Measurements from ENCODE around the gene CSTPP1.

Gene CSTPP1

GRCh38 chr11:47034091-47034490 lies 97.5 kb downstream of the CSTPP1 start:
- TF ChIP-seq, protein P1, sequence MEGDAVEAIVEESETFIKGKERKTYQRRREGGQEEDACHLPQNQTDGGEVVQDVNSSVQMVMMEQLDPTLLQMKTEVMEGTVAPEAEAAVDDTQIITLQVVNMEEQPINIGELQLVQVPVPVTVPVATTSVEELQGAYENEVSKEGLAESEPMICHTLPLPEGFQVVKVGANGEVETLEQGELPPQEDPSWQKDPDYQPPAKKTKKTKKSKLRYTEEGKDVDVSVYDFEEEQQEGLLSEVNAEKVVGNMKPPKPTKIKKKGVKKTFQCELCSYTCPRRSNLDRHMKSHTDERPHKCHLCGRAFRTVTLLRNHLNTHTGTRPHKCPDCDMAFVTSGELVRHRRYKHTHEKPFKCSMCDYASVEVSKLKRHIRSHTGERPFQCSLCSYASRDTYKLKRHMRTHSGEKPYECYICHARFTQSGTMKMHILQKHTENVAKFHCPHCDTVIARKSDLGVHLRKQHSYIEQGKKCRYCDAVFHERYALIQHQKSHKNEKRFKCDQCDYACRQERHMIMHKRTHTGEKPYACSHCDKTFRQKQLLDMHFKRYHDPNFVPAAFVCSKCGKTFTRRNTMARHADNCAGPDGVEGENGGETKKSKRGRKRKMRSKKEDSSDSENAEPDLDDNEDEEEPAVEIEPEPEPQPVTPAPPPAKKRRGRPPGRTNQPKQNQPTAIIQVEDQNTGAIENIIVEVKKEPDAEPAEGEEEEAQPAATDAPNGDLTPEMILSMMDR (IDR thresholded peaks at IDR 0.05; ENCODE audit: poor library complexity, severe bottlenecking) = no peak
- no peaks in the 10 kb centered on the region for H3K9me3 ChIP-seq (ENCODE audit: severe bottlenecking)
- ATAC-seq (ENCODE audit: low read depth) = no peak
- DNase-seq (ENCODE audit: low spot score) = no peak
- H3K4me3 ChIP-seq (ENCODE audit: severe bottlenecking) = no peak overlapping the region
- H3K4me1 ChIP-seq (ENCODE audit: insufficient read depth, poor library complexity, severe bottlenecking) = no peaks in the 10 kb centered on the region
- H3K27ac ChIP-seq (ENCODE audit: poor library complexity, severe bottlenecking) = no peak overlapping the region
- no peaks in the 10 kb centered on the region for H3K27me3 ChIP-seq (ENCODE audit: insufficient read depth, poor library complexity, severe bottlenecking)
- H3K36me3 ChIP-seq (ENCODE audit: low read depth) = no peaks in the 10 kb centered on the region

GRCh38 chr11:47035108-47035507 lies 98.5 kb downstream of the CSTPP1 start:
- H3K27ac ChIP-seq (ENCODE audit: poor library complexity, severe bottlenecking) = no peak overlapping the region
- ATAC-seq (ENCODE audit: low read depth) (no peak), DNase-seq (ENCODE audit: low spot score) (no peak)
- H3K4me1 ChIP-seq (ENCODE audit: insufficient read depth, poor library complexity, severe bottlenecking) = no peaks in the 10 kb centered on the region
- TF ChIP-seq, protein P1 (IDR thresholded peaks at IDR 0.05; ENCODE audit: poor library complexity, severe bottlenecking) = no peak
- no peaks in the 10 kb centered on the region for H3K36me3 ChIP-seq (ENCODE audit: low read depth)
- H3K9me3 ChIP-seq (ENCODE audit: severe bottlenecking) = no peaks in the 10 kb centered on the region
- no peaks in the 10 kb centered on the region for H3K27me3 ChIP-seq (ENCODE audit: insufficient read depth, poor library complexity, severe bottlenecking)
- H3K4me3 ChIP-seq (ENCODE audit: severe bottlenecking) = no peak overlapping the region

GRCh38 chr11:47044119-47044518 lies 107.6 kb downstream of the CSTPP1 start:
- Histone ChIP-seq H3K27ac (ENCODE audit: poor library complexity, severe bottlenecking) (no peak overlapping the region), H3K4me3 (ENCODE audit: severe bottlenecking) (no peak overlapping the region), H3K36me3 (ENCODE audit: low read depth) (no peaks in the 10 kb centered on the region), H3K4me1 (ENCODE audit: insufficient read depth, poor library complexity, severe bottlenecking) (no peaks in the 10 kb centered on the region), H3K9me3 (ENCODE audit: severe bottlenecking) (no peaks in the 10 kb centered on the region), H3K27me3 (ENCODE audit: insufficient read depth, poor library complexity, severe bottlenecking) (no peaks in the 10 kb centered on the region)
- TF ChIP-seq, protein P1 (IDR thresholded peaks at IDR 0.05; ENCODE audit: poor library complexity, severe bottlenecking) = no peak
- no peak for DNase-seq (ENCODE audit: low spot score)
- no peak for ATAC-seq (ENCODE audit: low read depth)

DNA sequence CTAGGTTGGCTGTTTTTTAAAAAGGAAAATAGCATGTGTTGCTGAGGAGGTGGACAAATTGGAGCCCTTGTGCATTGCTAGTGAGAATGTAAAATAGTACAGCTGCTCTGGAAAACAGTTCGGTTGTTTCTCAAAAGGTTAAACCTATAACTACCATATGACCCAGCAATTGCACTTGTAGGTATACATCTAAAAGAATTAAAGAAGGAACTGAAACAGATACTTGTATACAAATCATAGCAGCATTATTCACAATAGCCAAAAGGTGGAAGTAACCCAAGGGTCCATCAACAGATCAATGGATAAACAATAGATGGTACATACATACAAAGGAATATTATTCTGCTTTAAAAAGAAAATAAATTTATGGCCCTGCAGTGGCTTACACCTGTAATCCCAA lies 111.4 kb downstream of the CSTPP1 start:
- no peak for ATAC-seq (ENCODE audit: low read depth)
- no peak for DNase-seq (ENCODE audit: low spot score)

DNA sequence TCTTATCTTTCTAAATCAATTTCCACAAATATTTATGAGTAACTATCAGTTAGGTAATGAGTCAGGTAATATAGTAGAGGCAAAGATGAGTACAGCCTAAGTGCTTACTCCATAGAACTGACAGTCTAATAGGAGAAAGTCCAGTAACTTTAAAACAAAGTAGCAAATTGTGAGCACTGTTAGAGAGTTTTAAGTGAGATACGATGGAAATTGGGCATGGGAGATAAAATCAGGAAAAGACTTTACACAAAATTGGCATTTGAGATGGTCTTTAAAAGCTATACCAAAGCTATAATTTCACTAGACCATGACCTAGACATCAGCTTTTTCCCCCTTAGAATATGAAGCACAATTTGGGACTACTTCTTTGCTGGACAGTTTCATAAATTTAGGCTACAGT lies 113.7 kb downstream of the CSTPP1 start:
- no peak overlapping the region for H3K4me3 ChIP-seq (ENCODE audit: severe bottlenecking)
- H3K4me1 ChIP-seq (ENCODE audit: insufficient read depth, poor library complexity, severe bottlenecking) = no peaks in the 10 kb centered on the region
- H3K27ac ChIP-seq (ENCODE audit: poor library complexity, severe bottlenecking) = no peak overlapping the region
- DNase-seq (ENCODE audit: low spot score) (no peak), ATAC-seq (ENCODE audit: low read depth) (no peak)
- H3K9me3 ChIP-seq (ENCODE audit: severe bottlenecking) = no peaks in the 10 kb centered on the region
- TF ChIP-seq, protein P1 (IDR thresholded peaks at IDR 0.05; ENCODE audit: poor library complexity, severe bottlenecking) = no peak
- no peaks in the 10 kb centered on the region for H3K27me3 ChIP-seq (ENCODE audit: insufficient read depth, poor library complexity, severe bottlenecking)
- no peaks in the 10 kb centered on the region for H3K36me3 ChIP-seq (ENCODE audit: low read depth)

More for the DNA sequence above, 111.4 kb downstream of the CSTPP1 start:
- Histone ChIP-seq H3K4me1 (ENCODE audit: insufficient read depth, poor library complexity, severe bottlenecking) (no peaks in the 10 kb centered on the region), H3K27ac (ENCODE audit: poor library complexity, severe bottlenecking) (no peak overlapping the region), H3K27me3 (ENCODE audit: insufficient read depth, poor library complexity, severe bottlenecking) (no peaks in the 10 kb centered on the region), H3K36me3 (ENCODE audit: low read depth) (no peaks in the 10 kb centered on the region), H3K9me3 (ENCODE audit: severe bottlenecking) (no peaks in the 10 kb centered on the region), H3K4me3 (ENCODE audit: severe bottlenecking) (no peak overlapping the region)
- TF ChIP-seq, protein P1 (IDR thresholded peaks at IDR 0.05; ENCODE audit: poor library complexity, severe bottlenecking) = no peak

Measured in RWPE2 (cell line).